ENCODE data around the gene SERPINB4. TPM values are rescaled to one million over a fixed set of nuclear protein-coding genes. Genes with fewer than 3 reads are reported as not detected.
"Not testable (repeated sequence)": the region's sequence is repeated elsewhere in the genome, so short reads cannot be mapped to it uniquely, and the experiment has no call there.

Gene SERPINB4
- under 1 TPM in 1 of 4 donors, not detected in 3; 0.23 TPM for polyA plus RNA-seq (ENCODE audit: insufficient read length in 4 of 4)

- not testable (repeated sequence) for DNase-seq (ENCODE audit: low read depth in 4 of 4, low spot score in 3 of 4)
Measured at GRCh38 chr18:63644142-63644541, at the start of gene SERPINB4. SERPINB4 (minus strand) TSS chr18:63644256; CDS start chr18:63643577, 679 bp downstream.

- no peak for DNase-seq (ENCODE audit: low read depth in 4 of 4, low spot score in 3 of 4)
Measured at GRCh38 chr18:63689064-63689463, 45.0 kb upstream of the SERPINB4 start.

GRCh38 chr18:63686871-63687270 lies 42.8 kb upstream of the SERPINB4 start:
- no peak for DNase-seq (ENCODE audit: low read depth in 4 of 4, low spot score in 3 of 4)

- DNase-seq (ENCODE audit: low read depth in 4 of 4, low spot score in 3 of 4) = no peak
Measured at GRCh38 chr18:63684718-63685117, 40.7 kb upstream of the SERPINB4 start.

DNA sequence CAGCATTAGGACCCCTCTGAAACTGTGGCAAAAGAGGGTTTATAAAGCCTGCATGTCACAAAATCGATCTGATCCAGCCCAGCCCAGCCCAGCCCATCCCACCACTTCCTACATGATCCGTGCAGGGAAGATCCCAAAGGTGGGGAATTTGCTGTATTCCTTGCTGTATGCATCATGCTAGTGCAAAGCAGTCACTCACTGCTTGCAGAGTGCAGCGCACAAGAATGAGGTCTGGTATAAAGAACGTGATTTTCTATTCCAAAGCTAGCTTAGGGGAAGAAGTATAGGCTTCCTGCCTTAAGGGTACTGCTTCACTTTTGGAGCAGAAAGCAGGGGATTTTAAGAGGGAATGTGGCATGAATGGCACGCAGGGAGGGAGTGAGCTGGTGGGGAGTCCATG lies 39.8 kb upstream of the SERPINB4 start:
- DNase-seq (ENCODE audit: low read depth in 4 of 4, low spot score in 3 of 4) = no peak

- DNase-seq (ENCODE audit: low read depth in 4 of 4, low spot score in 3 of 4) = no peak
Measured at GRCh38 chr18:63683152-63683551, 39.1 kb upstream of the SERPINB4 start.

DNA sequence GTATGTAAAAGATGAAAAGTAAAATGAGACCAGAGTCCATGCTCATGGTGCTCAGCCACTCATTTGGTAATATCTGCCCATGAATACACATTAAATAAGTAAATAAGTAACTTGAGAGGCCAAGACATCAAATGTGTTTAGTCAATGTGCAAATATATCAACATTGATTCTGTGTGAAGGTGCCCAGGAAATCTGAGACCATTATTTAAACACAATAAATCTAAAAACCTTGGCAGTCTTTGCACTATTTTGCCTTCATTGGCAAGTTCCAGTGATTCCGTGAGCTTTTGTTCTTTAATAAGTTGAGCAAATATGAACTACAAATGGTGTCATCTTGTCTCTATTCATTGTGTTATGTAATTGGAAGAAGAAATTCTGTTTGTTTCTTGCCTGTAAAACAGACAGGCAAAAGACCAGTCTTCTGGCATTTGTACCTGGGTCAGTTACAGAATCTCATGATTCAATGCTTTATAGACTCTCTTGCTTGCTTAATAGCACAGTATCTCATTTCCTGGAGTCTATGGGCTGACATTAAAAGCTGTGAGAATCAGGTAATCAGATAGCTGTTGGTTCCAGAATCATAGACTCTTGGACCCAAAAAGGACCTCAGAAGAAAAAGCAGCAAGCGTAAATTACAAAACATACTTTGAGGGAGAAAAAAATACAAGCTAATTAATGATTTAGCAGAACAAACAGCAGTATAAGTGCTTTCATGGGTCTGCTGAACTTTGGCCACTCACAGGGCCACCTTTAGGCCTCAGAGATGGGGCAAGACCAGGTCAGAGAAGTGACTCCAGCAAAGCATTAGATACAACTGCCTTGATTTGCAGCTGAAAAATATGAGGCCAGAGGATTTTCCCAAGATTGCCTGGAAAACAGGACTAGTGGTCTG lies 37.6 kb upstream of the SERPINB4 start:
- peak in 1 of 4 donors; percentile 36 for DNase-seq (ENCODE audit: low read depth in 4 of 4, low spot score in 3 of 4)

GRCh38 chr18:63679820-63680606 lies 36.0 kb upstream of the SERPINB4 start:
- DNase-seq (ENCODE audit: low read depth in 4 of 4, low spot score in 3 of 4) = no peak

GRCh38 chr18:63677500-63678225 lies 33.6 kb upstream of the SERPINB4 start:
- DNase-seq (ENCODE audit: low read depth in 4 of 4, low spot score in 3 of 4) = no peak

DNA sequence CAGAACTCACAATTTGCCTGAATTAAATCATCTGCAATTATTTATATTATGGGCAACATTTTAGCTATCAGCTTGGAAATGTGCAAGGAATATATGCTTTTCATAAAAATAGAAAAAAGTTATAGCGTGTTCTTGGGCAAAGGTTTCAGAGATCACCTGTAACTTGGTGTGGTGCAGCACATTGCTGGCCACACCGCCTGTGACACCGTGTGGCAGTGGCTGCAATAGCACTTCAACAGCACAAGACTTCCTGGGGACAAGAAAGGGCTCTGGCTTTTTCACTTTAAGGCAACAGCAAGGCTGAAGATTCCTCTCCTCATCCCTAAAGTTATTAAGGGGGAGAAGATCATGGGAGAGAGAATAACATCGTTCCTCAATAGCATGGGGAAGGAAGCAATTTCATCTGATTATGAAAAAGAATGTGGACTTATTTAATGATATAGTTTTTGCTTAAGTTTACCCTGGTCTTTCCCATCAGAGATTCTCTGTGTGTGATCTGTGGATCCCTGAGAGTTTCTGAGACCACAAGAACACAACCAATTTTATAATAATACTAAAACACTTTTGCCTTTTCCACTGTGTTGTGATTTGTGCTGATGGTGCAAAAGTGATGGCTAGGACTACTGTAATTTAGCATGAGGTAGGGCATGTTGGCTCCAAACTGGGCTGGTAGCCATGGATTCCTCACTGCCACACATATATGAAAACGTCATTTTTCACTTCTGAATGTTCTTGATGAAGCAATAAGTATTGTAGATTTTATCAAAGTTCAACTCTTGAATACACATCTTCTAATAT lies 32.7 kb upstream of the SERPINB4 start:
- DNase-seq (ENCODE audit: low read depth in 4 of 4, low spot score in 3 of 4) = no peak

- no peak for DNase-seq (ENCODE audit: low read depth in 4 of 4, low spot score in 3 of 4)
Measured at GRCh38 chr18:63664571-63664970, 20.5 kb upstream of the SERPINB4 start.

DNA sequence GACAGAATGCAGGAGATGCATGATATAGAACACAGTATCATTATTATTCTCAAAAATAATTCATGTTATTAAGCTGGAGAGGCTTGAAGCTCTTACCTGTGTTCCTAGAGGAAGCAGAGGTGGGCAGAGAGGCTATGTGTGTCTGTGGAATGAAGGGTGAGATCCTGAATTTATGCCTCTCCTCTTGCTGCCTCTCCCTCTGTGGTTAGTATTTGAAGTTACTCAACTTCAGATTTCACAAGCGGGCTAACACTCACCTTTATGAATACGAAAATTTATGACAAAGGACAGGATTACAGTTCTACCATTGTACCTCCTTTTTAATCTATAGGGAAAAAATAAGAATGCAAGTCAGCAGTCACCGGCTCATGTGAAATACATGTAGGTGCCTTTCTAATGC lies 17.7 kb upstream of the SERPINB4 start, which contains the start of gene SERPINB3:
Gene SERPINB3, minus strand, starts transcription at position 144 of the 400 bp plus-strand sequence. CDS start 677 bp downstream, outside the sequence.
- not testable (repeated sequence) for DNase-seq (ENCODE audit: low read depth in 4 of 4, low spot score in 3 of 4)

DNA sequence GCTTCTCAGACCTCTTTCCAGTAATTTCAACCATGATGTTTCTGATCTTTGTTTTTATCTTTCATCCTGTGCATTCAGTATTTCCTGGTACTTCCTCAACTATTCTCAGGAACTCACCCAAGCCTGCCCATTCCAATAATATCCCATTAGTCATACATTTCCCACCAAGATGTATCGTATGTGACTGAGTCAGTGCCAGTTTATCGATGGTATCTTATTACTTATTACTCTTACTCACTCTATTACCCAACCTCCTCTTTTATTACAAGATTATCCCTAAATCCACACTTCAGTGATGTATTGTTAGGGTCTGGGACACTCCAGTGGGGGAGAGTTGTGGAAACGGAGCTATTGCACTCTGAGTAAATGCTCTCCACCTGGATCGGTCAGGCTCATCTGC lies 14.9 kb upstream of the SERPINB4 start:
- DNase-seq (ENCODE audit: low read depth in 4 of 4, low spot score in 3 of 4) = not testable (repeated sequence)

DNA sequence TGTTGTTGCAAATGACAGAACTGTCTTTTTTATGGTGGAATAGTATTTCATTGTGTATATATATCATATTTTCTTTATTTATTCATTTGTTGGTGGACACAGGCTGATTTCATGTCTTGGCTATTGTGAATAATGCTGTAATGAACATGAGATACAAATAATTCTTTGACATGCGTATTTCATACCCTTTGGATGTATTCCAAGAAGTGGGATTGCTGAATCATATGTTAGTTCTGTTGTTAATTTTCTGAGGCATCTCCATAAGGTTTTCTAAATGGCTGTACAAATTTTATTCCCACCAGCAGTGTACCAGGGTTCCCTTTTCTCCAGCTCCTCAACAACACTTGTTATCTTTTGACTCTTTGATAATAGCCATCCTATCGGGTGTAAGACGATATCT lies 6.2 kb upstream of the SERPINB4 start:
- not testable (repeated sequence) for DNase-seq (ENCODE audit: low read depth in 4 of 4, low spot score in 3 of 4)

DNA sequence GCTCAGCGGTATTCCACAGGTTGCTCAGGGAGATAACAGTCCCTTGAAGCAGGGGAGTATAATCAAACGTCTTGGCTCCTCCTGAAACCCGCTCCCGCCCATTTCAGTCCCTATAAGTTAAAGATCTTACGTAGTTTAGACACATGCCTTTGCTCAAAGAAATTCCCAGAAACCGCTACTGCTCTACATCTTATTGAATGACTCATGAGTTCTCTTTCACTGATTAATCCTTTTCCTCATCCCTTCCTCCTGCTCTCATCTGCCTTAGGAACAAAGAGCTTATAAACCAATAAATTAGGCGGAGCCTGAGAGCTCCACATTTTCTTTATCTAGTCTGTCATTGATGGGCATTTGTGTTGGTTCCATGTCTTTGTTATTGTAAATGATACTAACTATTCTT lies 4.2 kb upstream of the SERPINB4 start:
- no peak for DNase-seq (ENCODE audit: low read depth in 4 of 4, low spot score in 3 of 4)

DNA sequence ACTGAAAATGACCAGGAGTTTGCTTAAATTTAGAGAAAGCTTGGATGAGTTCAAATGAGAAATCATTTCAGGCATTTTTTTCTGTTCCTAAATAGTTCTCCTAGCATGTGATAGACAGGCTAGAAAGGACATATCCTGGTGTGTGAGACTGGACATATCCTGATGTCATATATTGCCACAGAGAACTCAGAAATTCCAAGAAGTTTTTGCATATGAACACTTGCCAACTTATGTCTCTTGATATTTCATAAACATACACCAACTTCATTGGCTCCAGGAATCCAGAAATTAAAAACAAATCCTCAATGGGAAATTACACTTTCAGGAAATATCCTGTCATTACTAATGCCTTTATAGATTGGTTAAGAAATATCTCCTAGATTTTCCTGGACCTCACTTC lies 2.9 kb upstream of the SERPINB4 start:
- no peak for DNase-seq (ENCODE audit: low read depth in 4 of 4, low spot score in 3 of 4)

DNA sequence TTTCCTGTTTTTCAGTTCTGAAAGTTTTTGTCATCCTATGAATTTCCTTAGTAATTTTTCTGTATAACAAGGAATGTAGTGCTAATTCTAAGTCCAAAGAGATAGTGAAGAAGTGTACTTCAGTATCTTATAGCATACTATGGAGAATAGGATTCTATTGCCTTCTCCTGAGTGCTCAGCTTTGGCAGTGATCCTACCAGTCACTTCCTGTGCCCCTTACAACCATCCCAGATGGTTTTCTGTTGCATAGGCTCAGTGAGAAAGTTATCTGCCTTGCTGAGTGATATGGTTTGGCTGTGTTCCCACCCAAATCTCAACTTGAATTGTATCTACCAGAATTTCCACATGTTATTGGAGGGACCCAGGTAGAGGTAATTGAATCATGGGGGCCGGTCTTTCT lies 638 bp upstream of the SERPINB4 start:
- DNase-seq (ENCODE audit: low read depth in 4 of 4, low spot score in 3 of 4) = not testable (repeated sequence)

- DNase-seq (ENCODE audit: low read depth in 4 of 4, low spot score in 3 of 4) = not testable (repeated sequence)
Measured at GRCh38 chr18:63642668-63643356, 1.2 kb downstream of the SERPINB4 start.

DNA sequence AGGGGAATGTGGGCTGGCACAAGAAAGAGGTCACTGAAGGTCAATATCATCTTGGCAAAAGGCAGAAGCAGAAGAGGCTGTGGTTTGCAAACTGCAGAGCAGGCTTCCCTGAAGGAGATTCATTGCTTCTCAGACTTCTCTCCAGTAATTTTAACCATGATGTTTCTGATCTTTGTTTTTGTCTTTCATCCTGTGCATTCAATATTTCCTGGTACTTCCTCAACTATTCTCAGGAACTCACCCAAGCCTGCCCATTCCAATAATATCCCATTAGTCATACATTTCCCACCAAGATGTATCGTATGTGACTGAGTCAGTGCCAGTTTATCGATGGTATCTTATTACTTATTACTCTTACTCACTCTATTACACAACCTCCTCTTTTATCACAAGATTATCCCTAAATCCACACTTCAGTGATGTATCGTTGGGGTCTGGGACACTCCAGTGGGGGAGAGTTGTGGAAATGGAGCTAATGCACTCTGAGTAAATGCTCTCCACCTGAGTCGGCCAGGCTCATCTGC lies 2.8 kb downstream of the SERPINB4 start:
- not testable (repeated sequence) for DNase-seq (ENCODE audit: low read depth in 4 of 4, low spot score in 3 of 4)
